GM23248 (cell line): ENCODE results near the gene ALOXE3. TPM values are rescaled to one million over a fixed set of nuclear protein-coding genes. Genes with fewer than 3 reads are reported as not detected.

Experiments used
- DNase-seq: peaks from one replicate; pipeline ENCODE4 v3.0.0-alpha.2; 2015
- H2AFZ ChIP-seq: fragments of 200-600 bp; sonication (generic); 2 replicates; pipeline ENCODE4 v1.6.1; 2016; ENCODE audit warnings: antibody characterized with exemption
- H3F3A ChIP-seq: fragments of 200-600 bp; sonication (generic); 2 replicates; pipeline ENCODE4 v1.6.1; 2016; ENCODE audit warnings: mild to moderate bottlenecking, antibody characterized with exemption, mixed run types; ENCODE audit not compliant: insufficient read depth
- H3K27ac ChIP-seq: fragments of 200-600 bp; sonication (generic); 2 replicates; pipeline ENCODE4 v1.5.1; 2016; ENCODE audit warnings: mild to moderate bottlenecking
- H3K27me3 ChIP-seq: fragments of 200-600 bp; sonication (generic); replicated peaks from 2 replicates; pipeline ENCODE4 v1.6.1; 2016; ENCODE audit warnings: mild to moderate bottlenecking; ENCODE audit not compliant: insufficient read depth
- H3K36me3 ChIP-seq: fragments of 200-600 bp; sonication (generic); 2 replicates; pipeline ENCODE4 v1.6.1; 2016; ENCODE audit warnings: low read depth, mild to moderate bottlenecking
- H3K4me1 ChIP-seq: fragments of 200-600 bp; sonication (generic); 2 replicates; pipeline ENCODE4 v1.6.1; 2016; ENCODE audit warnings: mild to moderate bottlenecking; ENCODE audit not compliant: insufficient read depth
- H3K4me2 ChIP-seq: fragments of 200-600 bp; sonication (generic); one replicate; pipeline ENCODE4 v1.6.1; 2016; ENCODE audit warnings: mild to moderate bottlenecking; ENCODE audit not compliant: unreplicated experiment
- H3K4me3 ChIP-seq: fragments of 200-600 bp; sonication (generic); 2 replicates; pipeline ENCODE4 v1.5.1; 2016; ENCODE audit warnings: mild to moderate bottlenecking
- H3K79me2 ChIP-seq: fragments of 200-600 bp; sonication (generic); 2 replicates; pipeline ENCODE4 v1.6.1; 2016; ENCODE audit warnings: mild to moderate bottlenecking; ENCODE audit not compliant: insufficient read depth
- H3K9ac ChIP-seq: fragments of 200-600 bp; sonication (generic); 2 replicates; pipeline ENCODE4 v1.6.1; 2016; ENCODE audit warnings: mild to moderate bottlenecking
- H3K9me2 ChIP-seq: fragments of 200-600 bp; sonication (generic); 2 replicates; pipeline ENCODE4 v1.6.1; 2016; ENCODE audit warnings: mixed run types, mild to moderate bottlenecking, moderate library complexity; ENCODE audit not compliant: insufficient read depth
- H3K9me3 ChIP-seq: fragments of 200-600 bp; sonication (generic); one replicate; pipeline ENCODE4 v1.6.1; 2017; ENCODE audit warnings: low read depth
- H4K20me1 ChIP-seq: fragments of 200-600 bp; sonication (generic); 2 replicates; pipeline ENCODE4 v1.6.0; 2016; ENCODE audit not compliant: insufficient read depth
- EZH2 ChIP-seq: fragments of 200-600 bp; sonication (generic); IDR thresholded peaks from 2 replicates; pipeline ENCODE4 v1.6.1; 2018; ENCODE audit warnings: antibody characterized with exemption, mild to moderate bottlenecking; ENCODE audit not compliant: insufficient read depth, poor library complexity, severe bottlenecking
- EZH2phosphoT487 ChIP-seq: fragments of 200-600 bp; sonication (generic); IDR thresholded peaks from 2 replicates; pipeline ENCODE4 v1.6.1; 2018; ENCODE audit warnings: antibody characterized with exemption, moderate library complexity, mild to moderate bottlenecking, low read depth; ENCODE audit not compliant: insufficient read depth
- WGBS, 2 experiments: methylation state at CpG; one replicate each; pipeline ENCODE4 v1.1.6; 2015 to 2017; ENCODE audit warnings: low lambda C conversion rate in 2 of 2, low coverage in 1 of 2; ENCODE audit errors: missing lambda C conversion rate in 2 of 2; 5-methylcytosine and 5-hydroxymethylcytosine counted together
- in situ Hi-C: fragments of 300-500 bp; cut with MboI; formaldehyde crosslinking; loops from 2 replicates; pipeline ENCODE4 v1.15.0; 2020
- polyA plus RNA-seq: library from polyadenylated mRNA; unstranded; fragments of >200 nt; fragmentation: Nextera tagmentation; extraction: Ambion mirVana; gene quantifications from 2 replicates; pipeline ENCODE4 v1.2.1, GENCODE V29; 2016
- total RNA-seq: library from RNA; depleted of rRNA; stranded (reverse); fragments of >200 nt; shearing (Covaris generic); gene quantifications from 2 replicates; pipeline ENCODE4 v1.2.3, GENCODE V29; 2014

ALOXE3 gene
- total and polyA plus RNA-seq, 2 experiments from 2014 or later = under 0.01 to 0.11 TPM

DNA sequence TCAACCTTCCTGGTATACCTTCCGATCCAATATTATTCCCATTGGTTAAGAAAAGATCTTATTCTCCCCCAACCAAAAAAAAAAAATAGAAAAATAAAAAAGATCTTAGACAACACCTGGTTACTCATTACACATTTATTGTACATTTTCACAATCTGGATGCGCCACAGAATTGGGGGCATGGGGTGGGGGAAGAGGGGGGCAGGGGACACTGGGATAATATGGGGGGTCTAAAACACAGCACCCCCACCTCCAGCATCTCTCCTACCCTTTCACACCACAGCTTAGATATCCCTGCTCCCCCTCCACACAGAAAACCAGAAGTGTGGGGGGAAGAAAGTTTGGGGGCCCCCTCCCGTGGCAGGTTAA is 40.7 kb upstream of the ALOXE3 start:
- H3K4me3 ChIP-seq = no peak overlapping the region
- H3K79me2 ChIP-seq = peaks cover 36% of the 10 kb centered on the region
- no peaks in the 10 kb centered on the region for H4K20me1 ChIP-seq
- H3K9me3 ChIP-seq = no peaks in the 10 kb centered on the region
- 48 to 60% methylated on average over 3 of the region's 3 CpGs for WGBS, 2 experiments
- H3K36me3 ChIP-seq = no peaks in the 10 kb centered on the region
- H3K27ac ChIP-seq = no peak overlapping the region
- no peak overlapping the region for H3K9ac ChIP-seq
- H3K4me1 ChIP-seq = peaks cover 40% of the 10 kb centered on the region
- no peaks in the 10 kb centered on the region for H3K27me3 ChIP-seq
- H2AFZ ChIP-seq = no peak overlapping the region
- TF ChIP-seq EZH2 = no peak
- no peak for TF ChIP-seq EZH2phosphoT487
- in situ Hi-C loops = no loop called here
- no peaks in the 10 kb centered on the region for H3K9me2 ChIP-seq
- DNase-seq = no peak
- H3K4me2 ChIP-seq = no peak overlapping the region
- H3F3A ChIP-seq = peaks cover 27% of the 10 kb centered on the region

DNA sequence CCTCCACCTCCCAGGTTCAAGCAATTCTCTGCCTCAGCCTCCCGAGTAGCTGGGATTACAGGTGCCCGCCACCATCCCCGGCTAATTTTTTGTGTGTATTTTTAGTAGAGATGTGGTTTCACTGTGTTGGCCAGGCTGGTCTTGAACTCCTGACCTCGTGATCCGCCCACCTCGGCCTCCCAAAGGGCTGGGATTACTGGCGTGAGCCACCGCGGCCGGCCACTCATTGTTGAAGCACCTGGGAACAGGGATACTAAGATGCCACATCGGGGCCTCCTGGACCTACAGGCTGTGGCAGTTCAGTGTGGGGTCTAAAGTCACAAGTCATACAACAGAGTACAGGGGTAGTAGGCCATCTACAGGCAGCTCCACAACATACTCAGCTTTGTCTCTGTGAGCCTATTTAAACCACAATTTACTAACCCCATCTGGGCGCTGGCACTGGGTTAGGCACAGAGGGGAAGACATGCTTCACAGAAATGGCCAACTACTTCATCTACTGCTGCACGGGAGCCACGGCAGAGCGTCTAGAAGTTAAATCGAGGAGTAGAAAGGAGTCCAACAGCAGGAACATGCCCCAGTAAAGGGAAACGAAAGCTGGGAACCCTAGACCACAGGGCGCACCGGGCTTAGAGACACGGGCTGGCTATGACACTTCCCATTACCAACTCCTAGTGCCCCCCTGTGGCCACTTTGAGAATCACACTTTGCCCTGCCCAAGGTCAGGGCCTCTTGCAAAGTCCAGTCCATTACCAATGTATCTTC is 40.1 kb upstream of the ALOXE3 start:
- Histone ChIP-seq H3K4me1 (peaks cover 38% of the 10 kb centered on the region), H3K9ac (peak overlapping the region; percentile 64), H4K20me1 (no peaks in the 10 kb centered on the region), H3F3A (peaks cover 24% of the 10 kb centered on the region), H3K4me2 (no peak overlapping the region), H3K79me2 (peaks cover 36% of the 10 kb centered on the region), H3K27me3 (no peaks in the 10 kb centered on the region), H3K27ac (peak overlapping the region; percentile 99), H3K9me2 (no peaks in the 10 kb centered on the region), H3K9me3 (no peaks in the 10 kb centered on the region), H3K4me3 (no peak overlapping the region), H3K36me3 (no peaks in the 10 kb centered on the region), H2AFZ (no peak overlapping the region)
- 48 to 53% methylated on average over 20 of the region's 20 CpGs for WGBS, 2 experiments
- no peak for TF ChIP-seq EZH2
- no peak for TF ChIP-seq EZH2phosphoT487
- DNase-seq = peak; percentile 92
- in situ Hi-C loops = no loop called here

DNA sequence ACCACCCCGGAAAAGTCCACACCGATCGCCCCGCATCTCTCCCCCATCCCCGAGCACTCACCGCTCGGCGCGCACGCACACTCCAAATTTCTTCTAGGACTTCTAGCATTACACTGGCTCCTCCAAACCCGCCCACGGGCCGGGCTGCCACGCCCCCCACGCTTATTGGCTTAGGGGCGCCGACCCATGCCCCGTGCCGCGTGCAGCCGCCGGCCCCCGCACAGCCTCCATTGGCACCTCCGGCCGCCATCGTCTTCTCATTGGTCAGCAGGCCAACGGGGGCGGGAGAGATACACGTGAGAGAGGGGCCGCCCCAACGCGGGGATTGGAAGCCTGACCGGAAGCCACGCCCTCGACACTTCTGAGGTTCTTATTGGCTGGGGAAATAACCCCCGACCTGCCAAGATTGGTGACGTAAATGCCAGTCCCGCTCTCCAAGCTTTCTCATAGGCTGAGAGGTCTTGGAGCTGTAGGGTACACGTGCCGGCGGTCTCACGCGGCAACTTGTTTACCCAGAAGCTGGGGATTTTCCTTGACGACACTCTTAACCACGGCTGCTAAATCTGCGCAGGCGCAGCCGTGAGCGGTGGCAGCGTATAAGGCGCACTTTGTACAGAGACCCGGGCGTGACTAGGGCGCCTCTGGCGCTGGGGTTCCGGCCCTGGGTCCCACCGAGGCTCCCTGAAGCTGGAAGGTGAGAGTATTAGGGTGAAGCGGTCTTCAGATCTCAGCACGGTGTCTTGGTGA is 38.1 kb upstream of the ALOXE3 start:
- peaks cover 40% of the 10 kb centered on the region for H3K4me1 ChIP-seq

DNA sequence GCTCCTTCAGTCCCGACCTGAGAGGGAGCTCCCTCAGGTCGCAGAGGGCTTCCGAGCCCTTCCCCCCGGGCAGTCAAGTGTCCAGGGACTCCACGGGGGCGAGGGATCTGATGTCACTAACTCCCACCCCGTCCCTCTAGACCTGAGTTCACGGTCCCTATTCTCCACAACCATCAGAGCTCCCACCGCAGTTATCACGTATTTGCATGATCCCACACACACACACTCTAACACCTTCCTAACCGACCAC is 37.6 kb upstream of the ALOXE3 start:
- H3K4me1 ChIP-seq = peaks cover 37% of the 10 kb centered on the region
- TF ChIP-seq EZH2phosphoT487 = no peak
- no peak for TF ChIP-seq EZH2
- in situ Hi-C loops = no loop called here

More for the DNA sequence above, 38.1 kb upstream of the ALOXE3 start:
- Histone ChIP-seq H3K9ac (peak overlapping the region; percentile 99), H3F3A (peaks cover 30% of the 10 kb centered on the region), H3K4me2 (peak overlapping the region; percentile 84), H3K27ac (peak overlapping the region; percentile 100), H3K79me2 (peaks cover 24% of the 10 kb centered on the region), H3K36me3 (no peaks in the 10 kb centered on the region), H3K27me3 (no peaks in the 10 kb centered on the region), H4K20me1 (no peaks in the 10 kb centered on the region), H3K9me3 (no peaks in the 10 kb centered on the region), H3K4me3 (peak overlapping the region; percentile 79), H3K9me2 (no peaks in the 10 kb centered on the region), H2AFZ (no peak overlapping the region)
- TF ChIP-seq EZH2phosphoT487 (no peak), EZH2 (no peak)
- 0% methylated on average over 55 to 59 of the region's 59 CpGs for WGBS, 2 experiments
- in situ Hi-C loops = no loop called here
- peak; percentile 100 for DNase-seq

More for the DNA sequence above, 37.6 kb upstream of the ALOXE3 start:
- Histone ChIP-seq H3K27ac (peak overlapping the region; percentile 100), H4K20me1 (no peaks in the 10 kb centered on the region), H3K36me3 (no peaks in the 10 kb centered on the region), H3F3A (peaks cover 27% of the 10 kb centered on the region), H3K9me2 (no peaks in the 10 kb centered on the region), H3K79me2 (peaks cover 20% of the 10 kb centered on the region), H3K4me3 (peak overlapping the region; percentile 79), H3K9ac (peak overlapping the region; percentile 99), H3K27me3 (no peaks in the 10 kb centered on the region), H3K4me2 (peak overlapping the region; percentile 84), H2AFZ (no peak overlapping the region), H3K9me3 (no peaks in the 10 kb centered on the region)
- WGBS, 2 experiments = 0 to 1% methylated on average over 10 to 11 of the region's 11 CpGs
- DNase-seq = no peak
